ENCODE results near the gene NCKIPSD.

The NCKIPSD gene

GRCh38 chr3:48644898-48645760, 40.6 kb downstream of the NCKIPSD start:
- FAIRE-seq, result no peak

- FAIRE-seq, result no peak
Measured at GRCh38 chr3:48642605-48643004, 43.1 kb downstream of the NCKIPSD start.

- FAIRE-seq, result no peak
Measured at GRCh38 chr3:48641396-48641795, 44.3 kb downstream of the NCKIPSD start.

GRCh38 chr3:48639944-48640606, 45.6 kb downstream of the NCKIPSD start:
- FAIRE-seq, result no peak

GRCh38 chr3:48637305-48637704, 48.4 kb downstream of the NCKIPSD start:
- FAIRE-seq, result no peak

- no peak for FAIRE-seq
Measured at GRCh38 chr3:48636149-48636655, 49.5 kb downstream of the NCKIPSD start.

- FAIRE-seq, result peak; percentile 63
Measured at GRCh38 chr3:48635222-48636021, 50.3 kb downstream of the NCKIPSD start, which contains the start of gene SLC26A6. TSS of gene SLC26A6 (minus strand) at chr3:48635461. CDS start at chr3:48635393, 68 bp downstream.

- FAIRE-seq, result no peak
Measured at GRCh38 chr3:48634661-48635221, 51.0 kb downstream of the NCKIPSD start.

- no peak for FAIRE-seq
Measured at GRCh38 chr3:48633743-48634142, 52.0 kb downstream of the NCKIPSD start.

GRCh38 chr3:48633256-48633655, 52.5 kb downstream of the NCKIPSD start:
- no peak for FAIRE-seq

GRCh38 chr3:48631516-48632448, 53.9 kb downstream of the NCKIPSD start:
- no peak for FAIRE-seq

GRCh38 chr3:48630833-48631232, 54.9 kb downstream of the NCKIPSD start:
- FAIRE-seq, result no peak

- no peak for FAIRE-seq
Measured at GRCh38 chr3:48630407-48630806, 55.3 kb downstream of the NCKIPSD start.

- no peak for FAIRE-seq
Measured at GRCh38 chr3:48629894-48630293, 55.8 kb downstream of the NCKIPSD start.

- FAIRE-seq, result no peak
Measured at GRCh38 chr3:48628277-48629017, 57.3 kb downstream of the NCKIPSD start.

GRCh38 chr3:48625600-48625999, 60.1 kb downstream of the NCKIPSD start:
- FAIRE-seq, result no peak

GRCh38 chr3:48624767-48625166, 60.9 kb downstream of the NCKIPSD start:
- FAIRE-seq, result no peak

- no peak for FAIRE-seq
Measured at GRCh38 chr3:48623851-48624547, 61.7 kb downstream of the NCKIPSD start.

All from TTC549 (cell line).